HL-60/S4 (cell line): ENCODE data around the gene ITPKA.

Experiments used
- in situ Hi-C: fragments of 300-500 bp; cut with MboI; formaldehyde crosslinking; loops from 2 replicates; pipeline ENCODE4 v1.14.3; 2022; ENCODE audit warnings: low sequenced_read_pairs

The ITPKA gene

DNA sequence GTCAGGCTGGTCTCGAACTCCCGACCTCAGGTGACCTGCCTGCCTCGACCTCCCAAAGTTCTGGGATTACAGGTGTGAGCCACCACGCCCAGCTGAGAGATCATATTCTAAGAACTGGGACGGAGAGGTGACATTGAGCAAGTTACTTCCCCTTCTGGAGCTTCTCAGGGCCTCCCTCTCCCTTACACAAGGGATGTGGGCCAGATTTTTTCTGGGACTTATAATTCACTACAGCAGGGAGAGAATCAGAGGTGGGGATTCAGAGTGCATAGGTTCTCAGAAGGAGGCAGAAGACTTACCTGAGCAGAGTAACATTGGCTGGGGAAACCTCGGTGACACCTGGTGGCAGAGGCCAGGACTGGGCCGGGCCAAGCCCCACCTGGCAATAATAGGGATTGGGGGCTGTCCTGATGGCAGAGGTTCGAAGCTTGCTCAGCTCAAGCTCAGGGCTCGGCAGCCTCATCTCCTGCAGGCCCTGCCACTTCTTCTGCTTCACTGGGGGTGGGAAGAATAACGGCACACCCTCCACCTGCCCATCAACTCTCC is 13.2 kb downstream of the ITPKA start:
- in situ Hi-C loops, result no loop called here

DNA sequence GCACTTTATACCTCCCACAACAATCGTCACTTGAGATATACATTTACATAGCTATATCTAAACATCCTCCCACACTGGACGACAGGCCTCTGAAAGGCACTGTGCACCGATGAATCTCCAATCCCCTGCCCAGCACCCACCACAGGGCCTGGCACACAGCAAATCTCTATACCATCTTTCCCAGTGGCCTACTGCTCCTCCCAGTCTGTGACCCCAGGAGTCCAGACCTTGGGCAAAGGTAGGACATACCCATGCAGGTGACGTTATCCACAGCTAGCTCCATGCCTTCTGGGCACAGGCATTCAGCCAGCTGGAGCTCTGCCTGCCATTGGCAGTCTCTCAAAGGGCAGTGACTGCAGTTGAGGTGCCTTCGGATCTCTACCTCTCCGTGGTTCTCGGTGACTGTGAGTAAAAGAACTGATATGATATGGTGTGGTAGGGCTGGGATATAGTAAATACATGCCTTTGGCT is 14.2 kb downstream of the ITPKA start:
- in situ Hi-C loops, result no loop called here

DNA sequence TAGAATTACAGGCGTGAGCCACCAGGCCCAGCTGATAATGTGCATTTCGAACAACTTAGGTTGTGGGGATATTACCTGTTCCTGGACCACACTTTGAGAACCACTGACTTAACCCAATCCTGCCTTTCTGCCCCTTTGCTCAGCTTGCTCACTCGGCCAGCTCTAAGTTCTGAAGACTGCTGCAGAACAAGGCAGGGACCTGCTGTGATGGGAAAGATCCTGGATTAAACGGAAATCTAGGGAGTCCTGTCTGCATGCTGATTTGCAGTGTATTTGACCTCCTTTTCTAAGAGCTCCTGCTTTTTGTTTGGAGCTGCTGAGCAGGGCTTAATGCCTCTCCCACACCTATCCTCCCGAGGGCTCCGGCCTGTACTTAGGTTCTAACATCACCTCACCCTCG is 17.1 kb downstream of the ITPKA start:
- in situ Hi-C loops, result no loop called here

DNA sequence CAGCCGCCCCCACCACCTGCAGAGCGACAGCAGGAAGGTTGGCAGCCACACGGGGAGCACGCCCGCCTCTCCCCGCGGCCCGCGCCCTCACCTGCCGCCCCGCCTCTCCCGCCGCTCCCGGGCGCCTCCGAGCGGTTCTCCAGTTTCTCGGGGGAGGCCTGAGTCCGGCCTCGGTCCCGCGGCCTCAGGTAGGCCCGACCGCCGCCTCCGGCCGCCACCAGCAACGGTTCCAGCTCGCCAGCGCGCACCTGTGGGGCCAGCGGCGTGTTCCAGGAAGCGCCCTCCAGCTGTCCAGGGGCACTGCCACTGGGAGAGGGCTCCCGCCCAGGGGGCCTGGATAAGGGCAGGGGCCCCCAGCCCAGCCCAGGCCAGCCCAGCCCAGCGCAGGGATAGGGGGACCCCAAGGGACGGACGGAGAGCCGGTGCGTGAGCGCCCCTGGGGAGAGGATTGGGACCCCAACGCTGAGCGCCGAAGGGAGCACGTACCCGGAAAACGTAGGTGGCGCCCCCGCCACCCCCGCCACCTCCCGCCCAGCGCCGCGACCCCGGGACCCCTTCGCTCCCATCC is 17.7 kb downstream of the ITPKA start:
- in situ Hi-C loops, result no loop called here

DNA sequence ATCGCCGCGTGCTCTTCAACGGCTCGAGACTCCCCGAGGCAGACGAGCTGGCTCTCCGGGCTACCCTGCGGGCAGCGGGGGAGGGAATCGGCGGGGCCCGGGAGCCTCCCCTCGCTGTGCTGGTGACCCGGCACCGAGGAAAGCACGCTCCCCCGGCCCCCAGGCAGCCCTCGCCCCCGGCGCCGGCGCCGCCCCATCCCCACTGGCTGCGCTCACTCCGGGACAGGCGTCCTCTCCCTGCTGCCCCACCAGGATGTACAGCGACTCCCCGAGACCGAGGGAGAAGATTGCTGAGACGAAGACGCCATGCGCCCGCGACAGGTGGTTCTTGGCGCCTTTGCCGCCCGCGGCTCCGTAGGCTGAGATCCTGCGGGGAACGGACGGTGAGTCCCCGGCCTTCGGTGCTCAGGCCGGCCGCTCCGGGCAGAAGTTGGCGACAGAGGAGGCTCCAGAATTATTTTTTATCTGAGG is 18.3 kb downstream of the ITPKA start:
- in situ Hi-C loops, result no loop called here

DNA sequence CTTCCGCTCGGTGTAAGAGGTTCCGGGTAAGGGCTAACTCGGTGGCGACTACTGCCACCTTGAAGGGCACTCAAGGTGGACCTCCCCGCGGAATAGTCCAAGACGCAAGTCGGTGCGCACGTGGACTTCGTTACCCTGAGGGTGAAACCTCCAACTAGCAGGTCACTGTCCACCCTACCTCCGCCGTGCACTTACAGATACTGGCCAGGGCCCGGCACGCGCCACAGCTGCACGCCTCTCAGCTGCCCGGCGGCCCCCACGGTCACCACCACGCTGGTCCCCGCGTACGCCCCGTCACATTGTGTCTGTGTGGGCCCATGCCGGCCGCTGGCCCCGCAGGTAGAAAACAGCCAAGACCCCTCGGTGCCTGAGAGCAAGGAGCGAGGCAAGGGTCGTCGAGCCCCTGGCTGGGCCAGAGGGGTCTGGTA is 18.9 kb downstream of the ITPKA start:
- in situ Hi-C loops, result no loop called here

DNA sequence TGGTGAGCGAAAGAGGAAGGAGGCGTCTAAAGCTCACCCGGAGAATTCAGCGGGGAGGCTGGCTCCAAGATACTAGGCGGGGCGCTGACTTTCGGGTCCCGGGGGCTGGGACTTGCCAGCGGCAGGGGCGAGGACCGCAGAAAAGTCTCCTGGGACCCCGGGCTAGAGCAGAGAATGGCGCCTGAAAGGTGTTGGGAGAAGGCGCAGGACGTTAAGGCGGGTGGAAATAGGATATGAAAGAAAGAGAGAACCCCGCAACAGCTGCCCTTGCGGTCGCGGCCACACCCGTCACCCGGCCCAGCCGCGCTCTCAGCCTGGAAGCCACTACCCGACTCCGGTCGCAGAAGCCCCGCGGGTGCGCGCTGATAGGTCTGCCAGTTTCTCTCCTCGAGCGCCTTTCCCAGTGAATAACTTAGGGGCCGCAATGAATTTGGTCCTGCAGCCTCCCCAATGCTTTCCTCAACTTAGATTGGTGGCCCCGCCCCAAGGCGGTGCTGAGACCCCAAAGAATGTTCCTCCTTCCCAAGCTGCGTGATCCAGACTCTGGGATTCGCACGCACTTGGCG is 19.3 kb downstream of the ITPKA start:
- in situ Hi-C loops, result no loop called here

DNA sequence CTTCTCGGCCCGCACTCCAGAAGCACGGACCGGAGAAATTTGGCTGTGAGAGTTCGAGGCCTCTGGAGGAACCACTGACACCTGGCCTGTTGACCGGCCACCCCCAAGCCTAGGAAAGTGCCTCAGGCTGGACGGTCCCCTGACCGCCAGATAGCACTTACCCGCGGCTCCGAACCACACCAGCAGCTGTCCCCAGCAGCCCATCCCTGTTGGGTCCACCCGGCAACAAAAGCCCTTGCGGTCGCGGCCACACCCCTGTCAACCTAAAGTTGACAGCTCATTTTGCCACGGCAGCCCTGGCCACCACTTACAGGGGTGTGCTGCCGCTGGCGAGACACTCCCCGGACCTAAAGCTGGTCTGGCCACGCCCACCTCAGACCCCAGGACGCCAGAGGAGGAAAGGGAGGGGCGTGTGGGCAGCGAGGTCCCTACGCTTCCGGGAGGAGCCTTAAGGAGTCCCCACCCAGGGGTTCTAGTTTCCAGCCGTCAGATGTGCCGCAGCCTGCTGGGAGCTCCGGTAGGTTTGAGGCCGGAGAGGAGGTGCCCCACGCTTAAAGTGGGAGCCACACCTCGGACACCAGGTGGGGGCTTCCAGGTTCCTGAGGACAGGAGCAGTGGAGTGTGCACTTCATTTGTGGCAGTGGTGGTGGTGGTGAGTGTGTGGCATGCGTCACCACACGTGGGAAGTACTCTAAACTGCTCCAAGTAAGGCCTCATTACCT is 20.0 kb downstream of the ITPKA start, which contains the start of gene LTK:
TSS of gene LTK (minus strand) at position 322 of the 722 bp plus-strand sequence. CDS start at position 204, 118 bp downstream.
- in situ Hi-C loops, result no loop called here

DNA sequence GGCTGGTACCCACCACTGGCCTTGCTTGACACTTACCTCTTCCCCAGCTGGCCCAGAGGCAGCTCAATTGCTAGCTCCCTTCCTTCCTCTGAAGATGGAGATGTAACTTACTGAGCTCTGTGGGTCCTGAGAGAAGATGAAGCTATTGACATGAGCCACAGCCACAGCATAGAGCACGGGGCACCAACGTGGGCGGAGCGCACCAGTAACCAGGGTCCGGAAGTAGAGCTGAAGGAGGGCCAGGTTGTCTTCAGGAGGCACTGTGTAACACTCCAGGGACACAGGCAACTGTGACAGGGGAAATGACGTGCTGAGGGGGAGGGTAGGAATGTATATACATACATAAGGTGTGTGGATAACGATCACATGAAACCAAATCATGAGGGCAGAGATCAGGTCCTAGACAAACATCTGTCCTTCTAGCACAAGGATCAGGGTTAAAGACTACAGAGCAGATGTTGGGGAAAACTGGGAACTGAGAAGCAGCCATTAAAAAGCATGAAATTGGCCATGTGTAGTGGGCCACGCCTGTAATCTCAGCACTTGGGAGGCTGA is 24.3 kb downstream of the ITPKA start:
- in situ Hi-C loops, result no loop called here

DNA sequence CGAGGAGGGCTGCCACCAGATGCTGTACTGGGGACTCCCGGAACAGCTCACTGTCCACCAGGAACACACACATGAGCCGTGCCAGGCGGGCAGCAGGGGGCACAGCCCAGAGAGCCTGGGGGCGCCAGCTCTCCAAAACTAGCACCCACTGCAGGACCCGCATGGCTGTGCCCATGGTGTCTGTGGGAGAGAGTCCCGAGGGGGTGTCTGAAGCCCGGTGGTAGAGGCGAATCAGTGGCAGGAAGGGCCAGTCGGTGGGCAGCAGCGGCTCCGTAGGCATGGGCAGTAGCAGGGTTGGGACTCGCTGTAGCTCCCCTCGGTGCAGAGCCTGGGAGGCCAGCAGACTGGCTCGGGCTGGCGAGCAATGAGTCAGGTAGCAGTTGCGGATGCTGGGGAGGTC is 27.0 kb downstream of the ITPKA start:
- in situ Hi-C loops, result no loop called here

DNA sequence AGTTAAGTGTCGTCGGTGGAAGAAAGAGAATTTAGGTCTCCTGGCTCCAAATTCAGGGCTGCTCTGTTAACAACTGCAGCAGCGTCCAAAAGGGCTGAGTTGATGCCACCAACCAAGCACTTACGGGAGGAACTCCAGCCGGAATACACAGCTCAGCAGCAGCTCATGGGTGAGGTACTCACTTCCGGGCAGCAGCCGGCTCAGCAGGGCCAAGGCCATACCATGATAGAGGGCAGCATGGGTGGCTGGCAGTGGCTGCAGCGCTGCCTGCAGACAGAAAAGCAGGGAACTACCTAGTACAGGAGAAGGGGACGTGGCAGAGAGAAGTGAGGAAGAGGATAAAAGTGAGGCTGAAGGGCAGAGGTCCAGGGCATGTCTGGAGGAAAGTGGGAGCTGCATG is 27.9 kb downstream of the ITPKA start:
- in situ Hi-C loops, result no loop called here

DNA sequence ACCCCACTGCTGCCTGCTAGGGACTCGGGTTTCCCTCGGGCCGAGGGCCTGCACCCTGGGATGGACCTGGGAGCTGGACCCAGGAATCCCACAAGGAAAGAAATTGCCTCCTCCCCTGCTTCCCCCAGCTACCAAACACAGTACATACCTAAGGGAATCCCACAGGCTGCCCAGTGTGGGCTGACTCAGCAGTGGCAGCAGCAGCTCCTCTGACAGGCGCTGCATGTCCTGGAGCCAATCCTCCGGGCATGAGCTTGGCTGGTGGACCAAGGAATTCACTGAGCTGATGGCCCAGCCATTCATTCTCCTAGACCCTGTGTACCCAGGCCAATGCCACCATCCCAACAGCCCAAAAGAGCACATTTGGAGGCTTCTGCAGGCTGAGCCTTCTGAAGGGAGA is 29.4 kb downstream of the ITPKA start:
- in situ Hi-C loops, result no loop called here

DNA sequence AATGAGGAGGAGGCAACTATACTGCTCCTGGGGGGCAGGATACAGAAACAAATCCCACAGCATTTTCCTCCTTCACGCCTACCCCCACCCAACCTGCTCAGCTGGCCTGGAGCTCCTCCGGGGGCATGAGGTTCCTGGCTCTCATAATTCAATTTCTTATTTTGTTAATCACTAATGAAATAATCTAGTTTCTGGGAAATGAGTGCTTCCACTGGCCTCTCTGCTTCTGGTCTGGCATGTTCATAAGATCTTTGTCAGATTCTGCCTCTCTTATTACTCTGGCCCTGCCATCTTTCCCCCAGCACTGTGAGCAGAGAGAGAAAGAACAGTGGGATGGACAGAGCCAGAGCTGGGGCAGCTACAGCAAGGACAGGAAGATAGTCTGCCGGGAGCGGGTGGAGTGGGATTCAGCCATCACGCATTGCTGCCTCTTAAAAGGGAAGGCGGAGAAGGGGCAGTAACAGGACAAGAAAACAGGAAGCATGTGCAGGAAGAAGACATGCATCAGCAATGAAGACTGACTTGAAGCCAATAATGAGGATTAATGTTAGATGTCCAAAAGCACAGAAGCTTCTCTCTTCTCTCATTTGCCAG is 36.8 kb downstream of the ITPKA start:
- in situ Hi-C loops, result no loop called here

DNA sequence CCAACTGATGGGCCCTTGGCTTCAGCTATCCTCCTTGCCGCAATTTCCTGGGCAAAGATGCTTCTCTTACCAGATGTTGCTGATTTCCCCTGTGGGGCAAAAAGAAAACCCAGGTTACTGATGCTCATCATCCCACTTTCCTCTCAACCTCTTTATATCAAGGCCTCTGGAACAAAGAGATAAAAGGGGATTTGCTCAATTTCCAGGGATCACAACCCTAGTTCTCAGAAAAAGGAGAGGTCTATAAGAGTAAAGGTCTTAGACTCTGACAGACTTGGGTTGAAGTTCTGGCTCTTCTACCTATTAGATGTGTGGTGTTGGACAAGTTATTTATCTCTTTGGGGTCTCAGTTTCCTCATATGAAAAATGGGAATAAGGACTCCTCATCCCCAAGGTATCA is 41.9 kb downstream of the ITPKA start:
- in situ Hi-C loops, result no loop called here

DNA sequence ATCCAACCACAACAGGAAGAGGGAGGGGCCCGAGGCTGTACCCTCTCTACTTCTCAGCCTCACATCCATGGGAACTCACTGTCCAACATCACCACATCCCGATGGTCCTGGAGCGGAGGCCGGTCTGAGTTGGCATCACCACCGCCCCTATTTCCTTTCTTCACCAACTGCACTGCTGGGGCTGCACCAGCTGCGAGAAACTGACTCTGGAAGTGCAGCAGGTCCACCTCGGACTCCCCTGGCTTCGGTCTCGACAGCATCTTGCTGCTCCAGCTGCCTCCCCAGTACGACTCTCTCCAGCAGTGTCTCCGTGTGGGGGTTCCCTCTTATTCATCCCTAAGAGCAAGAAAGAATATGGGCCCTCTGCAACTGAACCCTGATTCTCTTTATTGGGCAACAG is 43.2 kb downstream of the ITPKA start:
- in situ Hi-C loops, result no loop called here

DNA sequence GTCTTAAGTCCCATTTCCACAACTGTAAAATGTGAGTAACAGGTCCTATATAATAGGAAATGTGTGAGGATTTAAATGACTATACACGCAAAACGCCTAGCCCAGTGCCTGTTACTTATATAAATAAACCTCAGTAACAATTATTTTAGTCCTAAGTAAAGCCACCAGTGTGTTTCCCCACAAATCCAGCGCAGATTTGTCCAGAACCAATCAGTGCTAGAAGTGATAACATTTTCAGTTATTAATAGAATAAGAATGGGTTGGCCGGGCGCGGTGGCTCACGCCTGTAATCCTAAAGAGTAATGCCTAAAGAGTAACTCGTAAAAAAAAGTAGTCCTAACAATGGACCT is 49.8 kb downstream of the ITPKA start:
- in situ Hi-C loops, result no loop called here

DNA sequence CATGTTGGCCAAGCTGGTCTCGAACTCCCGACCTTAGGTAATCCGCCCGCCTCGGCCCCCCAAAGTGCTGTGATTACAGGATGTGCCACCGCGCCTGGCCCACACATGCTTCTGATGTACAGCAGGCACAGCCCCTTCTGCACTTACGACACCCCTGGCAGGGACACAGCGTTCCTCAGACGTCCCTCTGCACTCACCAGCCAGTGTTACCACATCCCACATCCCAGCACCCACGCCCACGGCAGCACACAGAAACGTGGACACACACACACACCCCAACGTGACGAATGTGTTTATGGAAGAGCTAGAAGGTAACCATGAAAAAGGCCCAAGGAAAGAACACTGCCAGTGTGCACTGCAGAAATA is 51.0 kb downstream of the ITPKA start:
- in situ Hi-C loops, result no loop called here

DNA sequence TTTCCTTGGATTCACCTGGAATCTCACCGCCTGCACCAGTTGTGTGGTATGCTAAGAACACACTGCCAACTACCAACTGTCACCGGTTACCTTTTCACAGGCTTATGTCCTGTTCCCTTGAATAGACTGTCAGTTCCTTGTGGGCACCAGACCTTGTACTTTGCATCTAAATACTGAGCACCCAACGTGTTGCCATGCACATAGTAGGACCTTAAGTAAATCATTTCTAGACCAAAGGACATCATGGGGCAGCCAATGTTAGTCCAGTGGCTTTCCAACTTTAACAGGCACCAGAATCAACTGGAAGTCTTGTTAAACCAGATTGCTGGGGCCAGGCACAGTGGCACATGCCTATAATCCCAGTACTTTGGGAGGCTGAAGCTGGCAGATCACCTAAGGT is 51.5 kb downstream of the ITPKA start:
- in situ Hi-C loops, result no loop called here

DNA sequence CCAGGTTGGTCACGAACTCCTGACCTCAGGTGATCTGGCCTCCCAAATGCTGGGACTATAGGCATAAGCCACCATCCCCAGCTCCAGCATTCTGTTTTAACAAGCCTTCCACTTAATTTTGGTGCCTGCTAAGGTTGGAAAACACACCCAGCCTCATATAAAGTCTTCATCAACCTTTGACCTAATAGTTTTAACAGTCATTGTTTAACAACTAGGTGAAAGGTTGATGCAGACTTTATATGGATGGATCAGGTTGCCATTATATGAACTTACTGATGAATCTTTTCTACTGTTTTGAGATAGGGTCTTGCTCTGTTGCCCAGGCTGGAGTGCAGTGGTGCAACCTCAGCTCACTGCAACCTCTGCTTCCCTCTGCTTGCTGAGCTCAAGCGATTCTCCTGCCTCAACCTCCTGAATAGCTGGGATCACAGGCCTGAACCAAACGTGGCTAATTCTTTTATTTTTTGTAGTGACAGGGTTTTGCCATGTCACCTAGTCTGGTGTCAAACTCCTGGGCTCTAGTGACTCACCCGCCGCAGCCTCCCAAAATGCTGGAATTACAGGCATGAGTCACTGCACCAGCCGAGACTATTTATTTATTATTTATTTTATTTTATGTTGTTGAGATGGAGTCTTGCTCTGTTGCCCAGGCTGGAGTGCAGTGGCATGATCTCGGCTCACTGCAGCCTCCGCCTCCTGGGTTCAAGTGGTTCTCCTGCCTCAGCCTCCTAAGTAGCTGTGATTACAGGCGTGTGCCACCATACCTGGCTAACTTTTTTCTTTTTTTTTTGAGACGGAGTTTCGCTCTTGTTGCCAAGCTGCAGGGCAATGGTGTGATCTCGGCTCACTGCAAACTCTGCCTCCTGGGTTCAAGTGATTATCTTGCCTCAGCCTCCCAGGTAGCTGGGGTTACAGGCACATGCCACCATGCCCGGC is 53.4 kb downstream of the ITPKA start:
- in situ Hi-C loops, result no loop called here

DNA sequence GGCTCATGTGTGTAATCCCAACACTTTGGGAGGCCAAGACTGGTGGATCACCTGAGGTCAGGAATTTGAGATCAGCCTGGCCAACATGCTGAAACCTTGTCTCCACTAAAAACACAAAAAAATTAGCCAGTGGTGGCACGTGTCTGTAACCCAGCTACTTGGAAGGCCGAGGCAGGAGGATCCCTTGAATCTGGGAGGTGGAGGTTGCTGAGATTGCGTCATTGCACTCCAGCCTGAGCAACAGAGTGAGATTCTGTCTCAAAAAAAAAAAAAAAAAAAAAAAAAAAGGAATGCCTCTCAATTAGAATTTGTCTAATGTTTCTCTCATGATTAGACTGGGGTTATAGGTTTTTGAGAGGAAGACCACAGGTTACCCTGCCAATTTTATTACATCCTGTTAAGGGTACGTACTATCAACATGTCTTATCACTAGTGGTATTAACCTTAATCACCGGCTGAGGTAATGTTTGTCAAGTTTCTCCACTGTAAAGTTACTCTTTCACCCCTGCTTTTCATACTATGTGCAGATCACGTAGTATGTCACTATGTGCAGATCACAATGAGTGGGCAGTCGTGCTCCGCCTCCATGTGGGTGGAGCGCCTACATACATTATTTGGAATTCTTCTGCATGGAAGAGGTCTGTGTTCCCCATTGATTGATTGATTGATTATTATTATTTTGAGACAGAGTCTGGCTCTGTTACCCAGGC is 56.5 kb downstream of the ITPKA start:
- in situ Hi-C loops, result no loop called here
